OCI-LY7 (cell line): ENCODE measurements around the gene TP63. TPM values are rescaled to one million over a fixed set of nuclear protein-coding genes. Genes with fewer than 3 reads are reported as not detected.

Experiments used
- BruUV-seq: library from RNA; stranded (reverse); fragments of 400-500 nt; replicated peaks from 2 replicates; lab custom pipeline; 2021; lab: Mats Ljungman, UMichigan
- CTCF ChIA-PET: fragments of 300-600 bp; sonication (Branson Sonifier 250); formaldehyde crosslinking; loops from one replicate; lab custom pipeline; 2022; ENCODE audit warnings: antibody characterized with exemption; ENCODE audit not compliant: unreplicated experiment; lab: Charles Lee
- POLR2A ChIA-PET: fragments of 300-600 bp; sonication (Branson Sonifier 250); formaldehyde crosslinking; loops from one replicate; lab custom pipeline; 2022; ENCODE audit warnings: antibody characterized with exemption; lab: Charles Lee
- DNase-seq: peaks from one replicate; pipeline ENCODE4 v3.0.0-alpha.2; 2015; ENCODE audit warnings: low spot score
- H2AFZ ChIP-seq: fragments of 200-600 bp; sonication (generic), shearing (Covaris generic); 2 replicates; pipeline ENCODE4 v1.6.1; 2014; ENCODE audit warnings: mild to moderate bottlenecking, antibody characterized with exemption, low read length, moderate library complexity
- H3K27ac ChIP-seq: fragments of 200-600 bp; sonication (generic); 2 replicates; pipeline ENCODE4 v1.5.1; 2014; ENCODE audit warnings: mixed run types, low read depth, mild to moderate bottlenecking, moderate library complexity, low read length, inconsistent platforms; ENCODE audit not compliant: poor library complexity, severe bottlenecking
- H3K36me3 ChIP-seq: fragments of 200-600 bp; sonication (generic); 2 replicates; pipeline ENCODE4 v1.6.1; 2014; ENCODE audit warnings: mild to moderate bottlenecking, antibody characterized with exemption, low read length, moderate library complexity, mixed read lengths; ENCODE audit not compliant: insufficient read depth
- H3K4me1 ChIP-seq: fragments of 200-600 bp; sonication (generic); 2 replicates; pipeline ENCODE4 v1.5.1; 2014; ENCODE audit warnings: mild to moderate bottlenecking, low read length; ENCODE audit not compliant: insufficient read depth, poor library complexity, severe bottlenecking
- H3K4me2 ChIP-seq: fragments of 200-600 bp; sonication (generic); 2 replicates; pipeline ENCODE4 v1.6.1; 2014; ENCODE audit warnings: mild to moderate bottlenecking, low read length
- H3K4me3 ChIP-seq: fragments of 200-600 bp; sonication (generic); 2 replicates; pipeline ENCODE4 v1.5.1; 2014; ENCODE audit warnings: mild to moderate bottlenecking, low read depth, low read length; ENCODE audit not compliant: poor library complexity, severe bottlenecking
- H3K79me2 ChIP-seq: fragments of 200-600 bp; sonication (generic); 2 replicates; pipeline ENCODE4 v1.6.1; 2016; ENCODE audit warnings: low read depth, mild to moderate bottlenecking, low read length, moderate library complexity, mixed read lengths; ENCODE audit not compliant: insufficient read depth
- H3K9me2 ChIP-seq: fragments of 200-600 bp; sonication (generic); 2 replicates; pipeline ENCODE4 v1.6.1; 2016; ENCODE audit warnings: mild to moderate bottlenecking, low read length, mixed read lengths; ENCODE audit not compliant: insufficient read depth
- H3K9me3 ChIP-seq: fragments of 200-600 bp; sonication (generic); 2 replicates; pipeline ENCODE4 v1.6.1; 2014; ENCODE audit warnings: mild to moderate bottlenecking, mixed run types, low read length, mixed read lengths
- H4K20me1 ChIP-seq: fragments of 200-600 bp; sonication (generic); 2 replicates; pipeline ENCODE4 v1.6.1; 2014; ENCODE audit warnings: mild to moderate bottlenecking, antibody characterized with exemption, low read length, moderate library complexity, mixed read lengths; ENCODE audit not compliant: insufficient read depth
- EZH2phosphoT487 ChIP-seq: fragments of 200-600 bp; sonication (generic); IDR thresholded peaks from 2 replicates; pipeline ENCODE4 v1.6.1; 2018; ENCODE audit warnings: low read depth, borderline replicate concordance, mild to moderate bottlenecking, mixed run types, antibody characterized with exemption, low read length, moderate library complexity, mixed read lengths
- intact Hi-C: fragments of 100-400 bp; cut with micrococcal nuclease; formaldehyde crosslinking; loops from one replicate; pipeline ENCODE4 v1.10.0; 2022; ENCODE audit not compliant: unreplicated experiment
- total RNA-seq, 2 experiments: library from RNA; depleted of rRNA in 1 of 2; stranded (reverse); fragments of >200 nt in 1 of 2; shearing (Covaris generic) in 1 of 2; gene quantifications; 2 replicates each; pipeline ENCODE4 v1.2.3, GENCODE V29; 2014 to 2022
- TF ChIP-seq, protein P1 (sequence below): fragments of 200-600 bp; sonication (generic); conservative IDR thresholded peaks from 2 replicates; pipeline ENCODE4 v1.5.1; 2014; ENCODE audit warnings: mild to moderate bottlenecking, antibody characterized with exemption, low read length, moderate library complexity, mixed read lengths

Gene TP63
- total RNA-seq, 2 experiments from 2014 or later, result 0.16 to 1.1 TPM

DNA sequence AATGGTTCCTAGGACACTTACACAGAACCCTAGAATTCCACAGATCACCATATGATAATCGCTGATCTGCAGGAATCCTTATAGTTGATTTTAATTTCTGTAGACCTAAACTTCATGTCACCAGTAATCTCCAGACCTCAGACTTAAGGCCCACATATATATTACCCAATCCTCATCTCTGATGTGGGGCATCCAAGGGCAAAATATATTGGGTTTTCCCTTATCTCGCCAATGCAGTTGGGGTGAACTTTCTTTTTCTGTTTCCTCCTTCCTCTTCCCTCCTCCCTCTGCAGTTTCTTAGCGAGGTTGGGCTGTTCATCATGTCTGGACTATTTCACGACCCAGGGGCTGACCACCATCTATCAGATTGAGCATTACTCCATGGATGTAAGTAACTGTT, 259.3 kb downstream of the TP63 start:
- POLR2A ChIA-PET, result interaction anchor here (0.6 kb wide), 1 partner anchor 65 kb away, joined by 4 read pairs; no protein-coding TSS in a partner anchor
- Histone ChIP-seq H4K20me1 (no peaks in the 10 kb centered on the region), H3K79me2 (no peaks in the 10 kb centered on the region), H3K27ac (no peak overlapping the region), H2AFZ (no peak overlapping the region), H3K9me2 (no peaks in the 10 kb centered on the region), H3K4me3 (no peak overlapping the region), H3K9me3 (no peaks in the 10 kb centered on the region), H3K36me3 (no peaks in the 10 kb centered on the region), H3K4me1 (no peaks in the 10 kb centered on the region), H3K4me2 (no peak overlapping the region)
- no TSS peak for BruUV-seq
- no peak for DNase-seq
- intact Hi-C loops, result no loop called here
- TF ChIP-seq, protein P1, sequence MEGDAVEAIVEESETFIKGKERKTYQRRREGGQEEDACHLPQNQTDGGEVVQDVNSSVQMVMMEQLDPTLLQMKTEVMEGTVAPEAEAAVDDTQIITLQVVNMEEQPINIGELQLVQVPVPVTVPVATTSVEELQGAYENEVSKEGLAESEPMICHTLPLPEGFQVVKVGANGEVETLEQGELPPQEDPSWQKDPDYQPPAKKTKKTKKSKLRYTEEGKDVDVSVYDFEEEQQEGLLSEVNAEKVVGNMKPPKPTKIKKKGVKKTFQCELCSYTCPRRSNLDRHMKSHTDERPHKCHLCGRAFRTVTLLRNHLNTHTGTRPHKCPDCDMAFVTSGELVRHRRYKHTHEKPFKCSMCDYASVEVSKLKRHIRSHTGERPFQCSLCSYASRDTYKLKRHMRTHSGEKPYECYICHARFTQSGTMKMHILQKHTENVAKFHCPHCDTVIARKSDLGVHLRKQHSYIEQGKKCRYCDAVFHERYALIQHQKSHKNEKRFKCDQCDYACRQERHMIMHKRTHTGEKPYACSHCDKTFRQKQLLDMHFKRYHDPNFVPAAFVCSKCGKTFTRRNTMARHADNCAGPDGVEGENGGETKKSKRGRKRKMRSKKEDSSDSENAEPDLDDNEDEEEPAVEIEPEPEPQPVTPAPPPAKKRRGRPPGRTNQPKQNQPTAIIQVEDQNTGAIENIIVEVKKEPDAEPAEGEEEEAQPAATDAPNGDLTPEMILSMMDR, result no peak
- no peak for TF ChIP-seq EZH2phosphoT487
- CTCF ChIA-PET, result no interaction called here

DNA sequence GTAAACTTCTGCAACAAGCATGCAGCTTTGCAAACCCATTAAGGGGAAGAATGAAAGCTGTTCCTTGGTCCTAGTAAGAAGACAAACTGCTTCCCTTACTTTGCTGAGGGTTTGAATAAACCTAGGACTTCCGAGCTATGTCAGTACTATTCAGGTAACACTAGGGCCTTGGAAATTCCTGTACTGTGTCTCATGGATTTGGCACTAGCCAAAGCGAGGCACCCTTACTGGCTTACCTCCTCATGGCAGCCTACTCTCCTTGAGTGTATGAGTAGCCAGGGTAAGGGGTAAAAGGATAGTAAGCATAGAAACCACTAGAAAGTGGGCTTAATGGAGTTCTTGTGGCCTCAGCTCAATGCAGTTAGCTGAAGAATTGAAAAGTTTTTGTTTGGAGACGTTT, 265.3 kb downstream of the TP63 start:
- POLR2A ChIA-PET, result interaction anchor here (0.6 kb wide), 1 partner anchor 304 kb away, joined by 3 read pairs; no protein-coding TSS in a partner anchor
- H3K9me2 ChIP-seq, result no peaks in the 10 kb centered on the region
- H3K79me2 ChIP-seq, result no peaks in the 10 kb centered on the region
- no peaks in the 10 kb centered on the region for H3K4me1 ChIP-seq
- no peaks in the 10 kb centered on the region for H3K9me3 ChIP-seq
- H2AFZ ChIP-seq, result no peak overlapping the region
- no peak overlapping the region for H3K27ac ChIP-seq
- DNase-seq, result no peak
- no peaks in the 10 kb centered on the region for H4K20me1 ChIP-seq
- TF ChIP-seq EZH2phosphoT487, result no peak
- TF ChIP-seq, protein P1, result no peak
- intact Hi-C loops, result no loop called here
- no peaks in the 10 kb centered on the region for H3K36me3 ChIP-seq
- BruUV-seq, result no TSS peak
- CTCF ChIA-PET, result no interaction called here
- H3K4me3 ChIP-seq, result no peak overlapping the region
- H3K4me2 ChIP-seq, result no peak overlapping the region

DNA sequence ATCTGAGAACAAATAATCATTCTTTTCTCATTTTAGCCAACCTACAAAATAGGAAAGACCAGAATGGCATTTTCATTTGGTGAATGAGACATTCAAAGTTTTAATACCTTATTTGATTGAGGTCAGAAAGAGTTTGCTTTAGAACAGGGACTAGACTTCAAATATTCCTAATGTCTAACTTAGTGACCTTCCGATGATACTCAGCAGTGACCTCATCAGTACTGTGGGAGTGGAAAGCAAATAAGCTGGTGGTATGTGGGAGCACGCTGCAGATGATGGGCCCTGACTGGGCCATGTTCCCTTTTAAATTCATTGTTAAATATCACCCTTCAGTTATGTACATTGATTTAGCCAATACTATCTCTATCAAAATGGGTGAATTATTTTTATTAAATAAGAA, 266.2 kb downstream of the TP63 start:
- Histone ChIP-seq H3K79me2 (no peaks in the 10 kb centered on the region), H3K27ac (no peak overlapping the region), H3K36me3 (no peaks in the 10 kb centered on the region), H3K4me2 (no peak overlapping the region), H2AFZ (no peak overlapping the region), H3K4me3 (no peak overlapping the region), H3K9me2 (no peaks in the 10 kb centered on the region), H3K4me1 (no peaks in the 10 kb centered on the region), H4K20me1 (no peaks in the 10 kb centered on the region), H3K9me3 (no peaks in the 10 kb centered on the region)
- DNase-seq, result no peak
- POLR2A ChIA-PET, result interaction anchor here (1.1 kb wide), 2 partner anchors 10 to 228 kb away, joined by 3 read pairs; no protein-coding TSS in a partner anchor
- intact Hi-C loops, result no loop called here
- TF ChIP-seq, protein P1, result no peak
- TF ChIP-seq EZH2phosphoT487, result no peak
- no TSS peak for BruUV-seq
- CTCF ChIA-PET, result no interaction called here
